Right cardiac atrium (tissue), 5 donors: ENCODE measurements around the gene ABTB2. TPM values are rescaled to one million over a fixed set of nuclear protein-coding genes. Genes with fewer than 3 reads are reported as not detected.
A peak's percentile ranks its signal among the peaks of the same experiment; 100 is the strongest.

Source experiments
- ATAC-seq, 2 donors: fragments of 200-7000 bp; cut with Tn5 transposase; one replicate each; pipeline versions ENCODE4 v1.8.0 to v1.9.1; 2020; ENCODE audit warnings: moderate library complexity in 2 of 2, mild to moderate bottlenecking in 1 of 2
- DNase-seq, 3 donors: peaks; one replicate each; pipeline ENCODE4 v3.0.0-alpha.2; 2020
- H3K27ac ChIP-seq: one replicate; pipeline ENCODE4 v1.5.1; 2013; ENCODE audit warnings: mild to moderate bottlenecking, low read length, control low read depth, moderate library complexity
- H3K27me3 ChIP-seq: one replicate; pipeline ENCODE4 v1.6.1; 2013; ENCODE audit not compliant: control insufficient read depth, insufficient read depth
- H3K4me1 ChIP-seq: one replicate; pipeline ENCODE4 v1.6.1; 2013; ENCODE audit warnings: low read length; ENCODE audit not compliant: control insufficient read depth, insufficient read depth
- H3K4me3 ChIP-seq: one replicate; pipeline ENCODE4 v1.5.1; 2013; ENCODE audit warnings: low read length, control low read depth
- H3K9me3 ChIP-seq: one replicate; pipeline ENCODE4 v1.6.1; 2013; ENCODE audit warnings: low read length; ENCODE audit not compliant: control insufficient read depth
- WGBS: extraction: QIAGEN DNeasy Blood & Tissue Kit; methylation state at CpG from one replicate; pipeline ENCODE4 v1.1.7; 2013; 5-methylcytosine and 5-hydroxymethylcytosine counted together
- intact Hi-C, 4 donors: fragments of 100-400 bp; cut with DNase I; formaldehyde crosslinking; loops; one replicate each; pipeline versions ENCODE4 v1.11.0 to v1.14.0; 2022 to 2023
- polyA plus RNA-seq: library from polyadenylated mRNA; stranded (reverse); fragments of 200-250 nt; gene quantifications from one replicate; pipeline ENCODE4 v1.2.3, GENCODE V29; 2013
- total RNA-seq, 4 donors: library from RNA; stranded (reverse); fragmentation: NEBNext Ultra II Directional; extraction: Animal tissue kit (Norgen Biotek cat#: 25700); gene quantifications; one replicate each; pipeline ENCODE4 v1.2.1, GENCODE V29; 2021
- donor health status: healthy with polysubstance abuse.
- donor health status: DM: no; HTN: yes; CAD: no.
- donor health status: DM: no; HTN: no; CAD: no.
- donor health status: DM: no; HTN: yes; CAD: no; lungs with severe emphysema.
- donor health status: DM: yes; HTN: yes; CAD: no.

The ABTB2 gene
- total and polyA plus RNA-seq, 5 donors = 3.7 to 14.1 (median 10.8) TPM

DNA sequence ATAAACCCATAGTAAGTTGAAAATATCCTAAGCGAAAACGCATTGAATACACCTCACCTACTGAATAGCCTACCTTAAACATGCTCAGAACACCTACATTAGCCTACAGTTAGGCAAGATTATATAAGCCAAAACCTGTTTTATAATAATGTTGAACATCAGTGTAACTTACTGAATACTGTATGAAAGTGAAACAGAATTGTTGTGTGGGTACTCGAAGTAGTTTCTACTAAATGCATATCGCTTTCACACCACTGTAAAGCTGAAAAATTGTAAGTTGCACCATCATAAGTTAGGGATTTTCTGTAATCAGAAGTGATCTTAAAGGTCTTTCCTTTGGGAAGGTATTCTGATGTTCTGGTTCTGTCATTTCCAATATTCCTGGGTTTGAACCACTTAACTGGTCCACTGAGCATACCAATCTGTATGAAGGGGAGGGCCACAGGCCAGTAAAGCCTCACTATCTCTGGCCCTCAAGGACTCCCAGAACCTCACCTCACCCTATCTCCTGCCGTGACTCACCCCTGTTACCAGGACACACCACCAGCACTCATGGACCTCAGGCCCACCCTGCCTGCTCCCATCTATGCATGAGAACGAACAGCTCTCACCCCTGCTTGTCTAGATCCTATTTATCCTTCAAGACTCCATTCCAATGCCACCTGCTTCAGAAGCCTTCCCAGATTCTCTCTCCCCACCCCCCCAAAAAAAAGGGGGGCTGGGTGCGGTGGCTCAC lies 182.4 kb downstream of the ABTB2 start:
- no peak overlapping the region for H3K4me3 ChIP-seq
- WGBS = 90% methylated on average over 7 of the region's 7 CpGs
- no peaks in the 10 kb centered on the region for H3K9me3 ChIP-seq
- peaks cover 6% of the 10 kb centered on the region for H3K4me1 ChIP-seq
- intact Hi-C loops = loop anchor here (2.0 to 10.0 kb wide), 3 partner anchors 183 to 319 kb away; partner anchors contain the start of gene ABTB2 (in 3 of the 4)
- DNase-seq (peak in 1 of 3 donors; percentile 24), ATAC-seq (no peak)
- no peak overlapping the region for H3K27ac ChIP-seq
- H3K27me3 ChIP-seq = no peaks in the 10 kb centered on the region

DNA sequence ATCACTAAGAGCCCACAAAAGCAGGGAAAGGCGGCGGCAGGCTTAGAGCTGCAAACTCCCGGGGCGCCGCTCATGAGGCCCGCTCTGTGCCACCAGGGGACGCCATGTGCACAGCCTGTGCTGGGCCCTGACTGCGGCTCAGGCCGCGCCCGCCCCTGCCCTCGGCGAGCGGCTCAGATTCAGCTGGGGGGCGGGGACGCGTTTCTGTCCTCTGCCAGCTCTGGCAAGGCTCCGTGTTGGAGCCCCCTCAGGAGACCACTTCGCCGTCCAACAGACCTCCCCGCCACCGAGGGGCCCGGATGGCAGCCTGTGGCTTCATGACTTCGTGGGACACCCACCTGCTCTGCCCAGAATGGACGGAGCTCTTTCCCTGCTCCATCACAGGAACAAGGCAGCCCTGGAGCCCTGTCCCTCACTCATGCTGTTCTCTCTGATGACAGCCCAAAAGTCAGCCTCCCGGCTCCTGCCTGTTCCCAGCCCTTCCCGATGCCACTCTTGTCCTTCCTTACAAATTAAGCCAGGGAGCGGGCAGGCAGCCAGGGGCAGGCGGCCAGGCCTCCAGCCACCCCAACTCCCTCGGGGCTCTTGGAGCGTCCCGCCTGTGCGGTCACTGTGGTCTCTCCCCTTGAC lies 183.3 kb downstream of the ABTB2 start:
- H3K27me3 ChIP-seq = no peaks in the 10 kb centered on the region
- H3K27ac ChIP-seq = no peak overlapping the region
- H3K4me3 ChIP-seq = no peak overlapping the region
- no peaks in the 10 kb centered on the region for H3K9me3 ChIP-seq
- 6% methylated on average over 33 of the region's 33 CpGs for WGBS
- ATAC-seq = peak; percentile 97 to 98
- intact Hi-C loops = loop anchor here (2.0 to 10.0 kb wide), 4 partner anchors 184 to 320 kb away; partner anchors contain the start of gene ABTB2 (in 3 of the 4)
- peaks cover 6% of the 10 kb centered on the region for H3K4me1 ChIP-seq
- peak; percentile 87 to 96 (median 95) for DNase-seq

DNA sequence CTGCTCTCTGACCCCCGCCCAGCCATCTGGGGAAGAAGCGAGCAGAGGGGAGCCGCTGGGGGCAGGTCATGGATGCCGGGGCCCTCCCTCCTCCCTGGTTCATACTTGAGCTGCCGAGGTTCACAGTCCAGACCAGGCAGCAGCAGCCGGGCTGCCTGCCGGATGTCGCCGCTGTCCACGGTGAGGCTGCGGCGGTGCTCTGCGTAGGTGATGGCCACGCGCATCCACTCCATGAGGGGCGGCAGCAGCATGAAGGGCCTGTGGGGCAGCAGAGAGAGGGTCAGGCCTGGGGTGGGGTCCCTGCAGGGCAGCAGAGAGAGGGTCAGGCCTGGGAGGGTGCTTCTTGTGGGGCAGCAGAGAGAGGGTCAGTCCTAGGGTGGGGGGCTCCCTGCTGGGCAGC lies 184.8 kb downstream of the ABTB2 start:
- Histone ChIP-seq H3K9me3 (no peaks in the 10 kb centered on the region), H3K27ac (no peak overlapping the region), H3K4me3 (no peak overlapping the region), H3K27me3 (no peaks in the 10 kb centered on the region), H3K4me1 (peaks cover 6% of the 10 kb centered on the region)
- intact Hi-C loops = loop anchor here in 2 of 4 donors (5.0 to 10.0 kb wide), 2 partner anchors 189 to 322 kb away; no protein-coding TSS in a partner anchor
- WGBS = 95% methylated on average over 16 of the region's 16 CpGs
- no peak for ATAC-seq
- peak in 2 of 3 donors; percentile 26 to 44 for DNase-seq

DNA sequence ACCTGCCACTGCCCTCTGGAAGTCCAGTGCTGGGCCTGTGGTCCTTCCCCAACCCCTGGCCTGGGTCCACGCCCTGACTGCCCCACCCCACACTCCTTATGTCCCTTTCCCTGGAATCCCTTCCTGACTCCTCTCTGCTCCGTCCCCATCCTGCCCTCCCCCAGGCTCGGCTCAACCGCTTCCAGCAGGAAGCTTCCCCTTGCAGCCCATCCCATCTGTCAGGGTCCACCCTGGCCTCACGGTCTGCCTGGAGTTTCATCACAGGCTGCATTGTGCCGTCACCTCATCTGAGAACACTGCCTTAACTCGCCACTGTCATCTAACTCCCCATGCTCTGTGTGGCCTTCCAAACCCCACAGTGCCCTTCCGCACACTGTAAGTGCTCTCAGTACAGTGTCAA lies 188.1 kb downstream of the ABTB2 start:
- ATAC-seq (no peak), DNase-seq (peak in 2 of 3 donors; percentile 24 to 25)
- Histone ChIP-seq H3K4me1 (peaks cover 3% of the 10 kb centered on the region), H3K27me3 (no peaks in the 10 kb centered on the region), H3K4me3 (no peak overlapping the region), H3K9me3 (no peaks in the 10 kb centered on the region), H3K27ac (no peak overlapping the region)
- 63% methylated on average over 8 of the region's 8 CpGs for WGBS
- intact Hi-C loops = loop anchor here in 2 of 4 donors (5.0 to 10.0 kb wide), 3 partner anchors 165 to 325 kb away; no protein-coding TSS in a partner anchor

DNA sequence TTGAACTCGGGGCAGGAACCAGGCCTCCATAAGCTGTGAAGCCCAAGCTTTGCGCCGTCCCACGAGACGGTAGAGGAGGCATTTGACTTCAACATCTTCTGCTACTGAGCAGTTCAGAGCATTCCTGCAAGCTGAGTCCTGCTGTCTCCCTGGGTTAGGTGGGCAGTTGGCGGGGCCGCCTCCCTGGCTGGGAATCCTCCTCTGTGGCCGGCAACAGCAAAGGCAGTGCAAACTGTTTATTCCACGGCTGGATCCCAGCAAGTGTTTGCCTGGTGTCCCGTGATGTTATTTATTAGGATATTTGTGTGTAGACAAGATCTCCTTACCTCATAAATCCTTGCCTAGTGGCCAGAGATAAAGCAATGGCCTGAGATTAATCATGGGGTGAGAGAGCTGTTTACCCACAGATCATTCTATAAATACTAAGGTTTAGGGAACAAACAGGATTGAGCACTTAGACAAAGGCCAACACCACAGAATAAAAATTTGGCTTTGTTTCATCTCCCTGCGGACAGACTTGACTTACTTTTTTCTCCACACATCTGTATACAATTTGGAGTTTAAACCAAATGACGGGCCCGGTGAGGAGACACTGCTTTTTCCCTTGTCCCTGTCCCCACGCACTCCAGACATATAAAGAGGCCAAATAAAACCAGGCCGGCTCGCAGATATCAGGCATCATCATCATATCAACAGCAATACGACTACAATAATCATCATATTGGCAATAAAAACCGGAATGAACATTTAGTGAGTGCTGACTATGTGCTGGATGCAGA lies 189.0 kb downstream of the ABTB2 start:
- DNase-seq (peak in 1 of 3 donors; percentile 11), ATAC-seq (no peak)
- Histone ChIP-seq H3K4me3 (no peak overlapping the region), H3K27me3 (no peaks in the 10 kb centered on the region), H3K9me3 (no peaks in the 10 kb centered on the region), H3K27ac (no peak overlapping the region), H3K4me1 (no peaks in the 10 kb centered on the region)
- intact Hi-C loops = loop anchor here in 1 of 4 donors (10.0 kb wide), 1 partner anchor 164 kb away; no protein-coding TSS in a partner anchor
- WGBS = 84% methylated on average over 18 of the region's 18 CpGs

DNA sequence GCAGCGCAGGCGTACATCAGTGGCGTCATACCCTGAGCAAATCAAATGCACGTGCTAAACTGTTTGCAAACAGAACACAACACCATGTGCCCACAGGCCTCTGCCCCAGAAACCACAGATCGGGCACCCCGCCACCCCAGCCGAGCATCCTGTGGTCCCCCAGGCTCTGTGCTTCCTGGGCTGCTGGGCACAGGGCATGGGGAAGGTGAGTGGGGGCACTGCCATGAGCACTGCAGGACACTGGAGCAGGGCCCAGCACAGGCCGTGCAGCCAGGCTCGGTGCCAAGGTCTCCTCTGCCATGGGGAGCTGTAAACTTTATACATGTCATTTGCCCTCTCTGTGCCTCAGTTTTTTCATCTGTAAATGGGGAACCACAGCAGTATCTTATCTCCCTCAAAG lies 189.8 kb downstream of the ABTB2 start:
- no peak for ATAC-seq
- DNase-seq = peak in 1 of 3 donors; percentile 44
- WGBS = 86% methylated on average over 9 of the region's 9 CpGs
- Histone ChIP-seq H3K27ac (no peak overlapping the region), H3K4me3 (no peak overlapping the region), H3K27me3 (no peaks in the 10 kb centered on the region), H3K9me3 (no peaks in the 10 kb centered on the region), H3K4me1 (no peaks in the 10 kb centered on the region)
- intact Hi-C loops = loop anchor here in 1 of 4 donors (10.0 kb wide), 1 partner anchor 163 kb away; no protein-coding TSS in a partner anchor

DNA sequence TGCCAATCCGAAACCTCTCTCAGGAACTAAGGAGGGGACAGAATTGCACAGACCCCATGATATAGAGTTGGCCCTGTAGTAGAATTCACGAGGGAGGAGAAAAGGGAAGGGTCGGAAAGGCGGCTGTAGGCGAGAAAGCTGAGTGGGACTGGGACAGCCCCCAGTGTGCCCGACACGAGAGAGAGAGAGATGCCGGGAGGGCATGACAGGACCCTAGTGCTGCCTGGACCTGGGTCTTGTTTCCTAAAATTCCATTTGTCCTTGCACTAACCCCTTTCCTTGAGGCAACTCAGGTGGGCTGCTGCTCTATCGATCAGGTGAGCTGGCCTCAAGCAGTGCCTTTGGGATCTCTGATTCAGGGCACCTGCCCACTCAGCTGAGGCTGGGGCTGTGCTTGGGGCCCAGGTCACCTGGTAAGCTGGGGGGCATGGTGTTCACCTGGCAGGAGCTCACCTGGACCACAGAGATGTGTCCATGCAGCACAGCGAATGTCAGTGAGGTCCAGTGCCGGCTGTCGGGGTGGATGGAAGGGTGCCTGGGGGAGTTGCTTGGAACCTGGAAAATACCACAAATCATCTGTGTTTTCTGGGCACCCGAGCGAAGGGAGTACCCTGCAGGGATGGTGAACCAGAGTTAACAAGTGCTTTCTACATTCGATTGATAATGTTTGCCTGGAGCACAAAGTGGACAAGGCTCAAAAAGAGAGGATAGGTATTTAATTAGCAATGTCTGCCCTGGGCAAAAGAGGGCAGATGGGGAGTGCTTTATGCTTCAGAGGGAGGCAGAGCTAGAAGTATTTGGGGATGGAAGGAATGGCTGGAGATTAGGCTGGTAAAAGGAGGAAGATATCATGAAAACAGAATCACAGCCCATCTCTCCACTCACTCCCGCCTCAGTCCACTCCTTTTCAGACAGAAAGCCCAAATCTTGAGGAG lies 190.7 kb downstream of the ABTB2 start:
- Histone ChIP-seq H3K27me3 (no peaks in the 10 kb centered on the region), H3K9me3 (no peaks in the 10 kb centered on the region), H3K4me3 (no peak overlapping the region), H3K4me1 (no peaks in the 10 kb centered on the region), H3K27ac (no peak overlapping the region)
- no peak for DNase-seq
- 94% methylated on average over 16 of the region's 16 CpGs for WGBS
- intact Hi-C loops = loop anchor here in 1 of 4 donors (10.0 kb wide), 1 partner anchor 162 kb away; no protein-coding TSS in a partner anchor
- no peak for ATAC-seq

DNA sequence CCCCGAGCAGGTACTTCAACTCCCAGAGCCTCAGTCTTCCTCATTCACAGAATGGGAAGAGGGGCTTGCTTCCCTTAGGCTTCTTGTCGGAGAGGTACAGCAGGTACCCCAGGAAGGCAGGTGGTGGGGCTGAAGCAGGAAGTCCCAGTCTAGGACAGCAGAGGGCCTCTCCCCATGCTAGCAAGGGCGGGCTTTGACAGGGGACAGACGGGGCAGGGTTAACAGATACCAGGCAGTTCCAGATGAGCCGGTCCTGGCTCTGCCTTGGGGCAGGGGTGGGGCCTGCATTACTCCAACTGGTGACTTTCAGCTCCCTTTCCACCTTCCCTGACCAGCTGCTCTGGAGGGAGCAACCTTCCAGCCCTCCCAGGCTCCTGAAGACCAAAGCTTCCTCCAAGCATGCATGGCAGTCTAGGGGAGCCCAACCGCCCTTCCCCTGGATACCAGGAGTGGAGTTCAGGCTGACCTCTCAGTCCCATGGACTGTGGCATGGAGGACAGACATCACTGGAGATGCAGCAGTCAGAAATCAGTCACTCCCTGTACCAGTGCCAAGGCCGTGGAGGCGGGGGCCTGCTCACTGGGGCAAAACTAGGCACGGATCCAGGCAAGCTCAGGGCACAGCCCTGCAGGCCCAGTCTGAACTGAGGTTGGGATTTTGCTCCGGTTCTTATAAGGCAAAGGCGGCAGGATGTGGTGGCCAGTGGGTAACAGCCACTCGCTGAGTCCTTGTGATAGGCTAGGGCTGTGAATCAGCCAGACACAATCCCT lies 191.8 kb downstream of the ABTB2 start:
- DNase-seq = peak in 1 of 3 donors; percentile 26
- no peak overlapping the region for H3K4me3 ChIP-seq
- 76% methylated on average over 12 of the region's 12 CpGs for WGBS

DNA sequence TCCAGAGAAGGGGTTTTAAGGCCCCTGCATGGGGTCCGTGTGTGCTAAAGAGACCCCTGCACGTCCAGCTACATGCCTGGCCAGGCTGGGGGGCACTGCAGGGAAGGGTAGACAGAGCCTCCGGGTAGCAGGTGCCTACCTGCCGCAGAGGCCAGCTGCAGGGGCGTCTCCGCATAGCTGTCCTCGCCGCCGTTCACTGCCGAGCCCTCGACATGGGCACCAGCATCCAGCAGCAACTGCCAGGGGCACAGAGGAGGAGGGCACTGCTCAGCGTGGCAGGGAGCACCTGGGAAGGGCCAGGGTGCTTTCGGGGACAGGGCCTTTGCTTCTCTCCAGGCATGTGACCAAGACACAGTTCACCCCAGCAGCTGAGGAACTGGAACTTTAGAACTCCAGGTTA lies 192.7 kb downstream of the ABTB2 start:
- ATAC-seq (no peak), DNase-seq (no peak)
- Histone ChIP-seq H3K4me1 (no peaks in the 10 kb centered on the region), H3K27ac (no peak overlapping the region), H3K27me3 (no peaks in the 10 kb centered on the region), H3K9me3 (no peaks in the 10 kb centered on the region), H3K4me3 (no peak overlapping the region)
- intact Hi-C loops = loop anchor here in 1 of 4 donors (10.0 kb wide), 1 partner anchor 160 kb away; no protein-coding TSS in a partner anchor
- 91% methylated on average over 13 of the region's 13 CpGs for WGBS

More for the DNA sequence above, 191.8 kb downstream of the ABTB2 start:
- ATAC-seq = no peak
- no peak overlapping the region for H3K27ac ChIP-seq
- no peaks in the 10 kb centered on the region for H3K27me3 ChIP-seq
- no peaks in the 10 kb centered on the region for H3K9me3 ChIP-seq
- H3K4me1 ChIP-seq = no peaks in the 10 kb centered on the region
- intact Hi-C loops = loop anchor here in 1 of 4 donors (10.0 kb wide), 1 partner anchor 161 kb away; no protein-coding TSS in a partner anchor
